GM19468 (cell line): ENCODE data around the gene CEP295NL.
"Not testable (repeated sequence)": the region's sequence is repeated elsewhere in the genome, so short reads cannot be mapped to it uniquely, and the experiment has no call there.

ENCODE experiments used
- ATAC-seq: cut with Tn5 transposase; IDR thresholded peaks from one replicate; pipeline ENCODE4 v1.9.1; 2021; ENCODE audit warnings: mild to moderate bottlenecking, moderate library complexity, moderate number of reproducible peaks; ENCODE audit not compliant: unreplicated experiment; ENCODE audit errors: extremely low read depth

Gene CEP295NL, protein sequence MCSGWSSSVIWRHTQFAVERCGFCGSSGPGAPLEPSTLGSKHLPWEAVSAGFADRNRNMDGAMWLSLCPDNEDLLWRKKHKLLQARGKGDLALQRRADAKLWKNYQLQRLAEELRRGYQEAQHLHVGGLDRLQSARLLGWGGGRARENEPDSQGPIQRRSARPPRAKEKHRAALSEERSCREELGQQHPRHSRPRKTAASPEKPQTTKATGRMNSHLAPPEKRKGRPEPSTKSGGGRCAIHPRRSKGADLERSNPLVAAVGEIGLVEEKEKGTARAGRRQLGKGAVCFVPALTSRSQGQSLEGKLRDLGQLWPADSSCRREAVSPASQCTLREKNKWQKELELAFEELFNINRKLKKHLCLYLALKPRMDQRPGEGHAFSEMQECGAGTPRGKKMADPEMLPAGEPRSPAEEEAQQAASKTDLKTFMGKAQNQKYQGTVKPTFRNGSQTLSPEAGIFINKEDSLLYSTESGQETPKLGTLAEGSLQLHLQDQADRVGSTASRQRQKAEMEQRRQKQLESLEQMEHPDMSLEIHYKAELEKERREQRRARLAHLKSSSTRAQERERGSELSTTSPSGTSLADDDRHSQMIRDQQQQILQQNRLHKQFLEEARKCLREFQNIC

DNA sequence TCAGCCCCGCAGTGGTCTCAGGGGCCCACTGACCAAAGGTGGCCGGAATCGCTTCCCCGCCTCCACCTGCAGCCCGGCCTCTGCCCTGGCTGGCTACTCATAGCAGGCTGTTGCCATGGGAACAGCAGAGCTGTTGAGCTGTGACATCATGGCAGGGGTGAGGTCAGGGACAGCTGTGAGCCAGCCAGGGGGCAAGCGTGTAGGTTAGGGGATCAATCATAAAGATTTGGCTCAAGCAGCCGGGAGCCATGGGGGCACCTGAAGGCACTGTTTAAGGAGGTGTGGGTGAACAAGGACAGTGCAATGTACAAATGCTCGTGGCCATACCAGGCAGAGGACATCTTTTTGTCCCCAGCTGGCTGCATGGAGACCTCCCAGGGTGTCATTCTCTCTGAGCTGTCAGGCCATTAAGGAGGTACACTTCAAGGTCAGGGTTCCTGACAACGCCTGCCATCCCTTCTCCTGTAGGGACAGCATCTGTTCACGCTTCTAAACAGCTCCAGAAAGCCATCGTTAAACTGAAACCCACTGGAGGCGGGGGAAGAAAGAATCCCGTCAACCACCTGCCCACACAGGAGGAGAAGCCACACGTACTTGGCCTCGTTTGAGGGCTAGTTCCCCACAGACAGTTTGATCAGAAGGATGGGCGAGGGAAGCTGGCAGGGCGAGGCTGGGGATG is at the start of gene CEP295NL:
Gene CEP295NL, minus strand, starts transcription at position 101 of the 679 bp plus-strand sequence. CDS start 1,373 bp downstream, outside the sequence.
- no peak for ATAC-seq

- no peak for ATAC-seq
These were observed 49.7 kb upstream of the CEP295NL start for GRCh38 chr17:78952706-78953105.

GRCh38 chr17:78951967-78952551 is 49.1 kb upstream of the CEP295NL start:
- ATAC-seq, result no peak

GRCh38 chr17:78950870-78951269 is 47.9 kb upstream of the CEP295NL start:
- ATAC-seq, result no peak

GRCh38 chr17:78947235-78948149 is 44.5 kb upstream of the CEP295NL start:
- no peak for ATAC-seq

- ATAC-seq, result no peak
These were observed 43.6 kb upstream of the CEP295NL start for GRCh38 chr17:78946631-78947030.

GRCh38 chr17:78946131-78946530 is 43.1 kb upstream of the CEP295NL start:
- ATAC-seq, result no peak

DNA sequence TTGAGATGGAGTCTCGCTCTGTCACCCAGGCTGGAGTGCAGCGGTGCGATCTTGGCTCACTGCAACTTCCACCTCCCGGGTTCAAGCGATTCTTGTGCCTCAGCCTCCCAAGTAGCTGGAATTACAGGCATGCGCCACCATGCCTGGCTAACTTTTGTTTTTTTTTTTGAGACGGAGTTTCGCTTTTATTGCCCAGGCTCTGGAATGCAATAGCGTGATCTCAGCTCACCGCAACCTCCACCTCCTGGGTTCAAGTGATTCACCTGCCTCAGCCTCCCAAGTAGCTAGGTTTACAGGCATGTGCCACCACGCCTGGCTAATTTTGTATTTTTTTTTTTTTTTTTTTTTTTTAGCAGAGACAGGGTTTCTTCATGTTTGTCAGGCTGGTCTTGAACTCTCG is 42.5 kb upstream of the CEP295NL start:
- not testable (repeated sequence) for ATAC-seq

DNA sequence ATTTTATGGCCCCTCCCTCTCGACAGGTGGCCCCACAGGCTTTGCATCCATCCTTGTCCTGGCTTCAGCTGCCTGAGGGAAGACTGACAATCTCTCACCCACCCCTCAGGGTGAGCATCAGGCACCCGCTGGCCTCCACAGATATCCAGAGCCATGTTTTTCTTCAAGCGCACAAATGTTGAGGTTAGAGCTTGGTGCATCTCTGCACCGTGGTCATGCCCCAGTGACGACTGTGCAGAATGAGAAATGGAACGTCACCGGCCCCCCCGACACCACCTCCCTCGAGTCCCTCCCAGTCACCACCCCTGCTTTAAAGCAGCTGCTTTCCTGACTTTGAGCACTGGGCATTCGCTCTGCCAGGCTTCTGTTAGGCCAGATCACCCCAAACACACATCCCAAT is 42.0 kb upstream of the CEP295NL start:
- no peak for ATAC-seq

DNA sequence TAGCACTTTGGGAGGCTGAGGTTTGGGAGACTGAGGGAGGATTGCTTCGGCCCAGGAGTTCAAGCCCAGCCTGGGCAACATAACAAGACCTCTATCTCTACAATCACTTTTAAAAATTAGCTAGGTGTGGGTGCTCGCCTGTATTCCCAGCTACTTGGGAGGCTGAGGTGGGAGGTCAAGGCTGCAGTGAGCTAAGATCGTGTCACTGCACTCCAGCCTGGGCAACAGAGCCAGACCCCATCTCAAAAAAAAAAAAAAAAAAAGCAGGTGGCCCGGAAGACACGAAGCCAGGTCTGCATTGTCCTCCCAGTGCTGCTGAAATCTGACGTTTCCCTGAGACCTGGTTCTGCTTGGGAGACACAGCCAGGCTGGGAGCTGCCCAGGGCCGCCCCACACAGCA is 41.0 kb upstream of the CEP295NL start:
- ATAC-seq, result no peak

DNA sequence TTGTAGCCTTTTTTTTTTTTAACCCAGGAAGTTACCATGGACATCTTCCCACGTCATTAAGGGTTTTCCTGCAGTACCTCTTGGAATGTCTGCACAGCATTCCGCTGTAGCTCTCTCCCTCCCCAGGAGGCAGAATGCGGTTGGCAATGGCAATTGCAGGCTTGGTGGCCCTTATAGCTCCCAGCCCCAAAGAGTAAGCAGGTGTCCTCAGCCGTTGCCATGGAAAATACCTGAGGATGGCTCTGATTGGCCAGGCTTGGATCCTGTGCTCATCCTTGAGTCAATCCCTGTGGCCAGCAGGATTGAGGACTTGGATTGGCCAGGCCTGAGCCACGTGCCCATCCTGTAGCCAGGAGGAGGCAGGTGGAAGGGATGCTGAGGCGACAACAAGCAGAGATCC is 37.7 kb upstream of the CEP295NL start:
- ATAC-seq, result no peak

- ATAC-seq, result no peak
These were observed 37.3 kb upstream of the CEP295NL start for GRCh38 chr17:78940258-78940657.

DNA sequence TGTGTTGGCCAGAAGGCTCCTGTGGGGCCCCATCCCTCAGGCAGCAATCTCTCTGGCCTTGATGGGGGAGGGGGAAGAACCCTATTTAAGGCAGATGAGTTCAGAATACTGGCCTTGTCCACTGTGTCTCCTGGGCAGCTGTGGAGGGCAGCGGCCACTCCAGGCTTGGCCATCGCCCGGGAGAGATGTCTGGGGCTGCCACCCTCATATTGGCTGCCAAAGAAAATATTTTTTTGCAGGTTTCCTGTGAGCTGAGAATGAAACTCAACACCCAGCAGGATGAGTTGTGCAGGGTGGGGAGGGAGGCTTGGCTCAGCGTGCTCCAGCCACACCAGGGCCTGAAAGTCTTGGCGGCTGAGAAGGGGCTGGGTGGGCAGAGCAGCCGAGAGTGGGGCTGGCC is 36.6 kb upstream of the CEP295NL start:
- no peak for ATAC-seq

GRCh38 chr17:78937561-78937960 is 34.6 kb upstream of the CEP295NL start:
- no peak for ATAC-seq

- no peak for ATAC-seq
These were observed 32.7 kb upstream of the CEP295NL start for GRCh38 chr17:78935419-78936323.

- ATAC-seq, result no peak
These were observed 31.8 kb upstream of the CEP295NL start for GRCh38 chr17:78934681-78935418.

DNA sequence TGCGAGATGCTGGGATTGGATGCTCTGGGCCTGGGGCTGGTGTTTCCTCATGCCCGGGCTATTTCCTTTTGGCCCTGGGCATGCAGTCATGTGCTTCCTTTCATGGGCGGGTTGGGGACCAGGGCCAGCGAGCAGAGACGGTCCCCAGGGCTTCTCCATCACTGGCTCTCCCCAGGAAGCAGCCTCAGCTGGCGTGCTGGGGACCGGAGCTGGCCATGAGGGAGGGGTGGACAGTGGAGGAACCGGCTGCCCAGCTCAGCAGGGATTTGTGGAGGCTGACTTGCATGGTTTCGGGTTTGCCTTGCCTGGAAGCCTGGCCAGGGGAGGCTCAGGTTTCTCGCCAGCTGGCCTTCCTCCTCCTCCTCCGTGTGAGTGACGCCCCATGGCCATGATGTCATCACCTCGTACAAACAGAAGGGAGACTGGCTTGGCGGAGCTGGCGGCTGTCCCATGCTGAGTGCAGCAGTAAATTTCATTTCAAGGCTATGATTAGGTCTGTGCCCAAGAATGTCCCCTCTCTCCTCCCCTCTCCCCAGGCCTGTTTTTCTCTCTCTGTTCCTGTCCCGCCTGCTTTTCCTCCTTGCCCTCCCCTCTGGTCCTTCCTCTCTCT is 31.1 kb upstream of the CEP295NL start:
- ATAC-seq, result no peak
